GM21381 (cell line): Measurements from ENCODE around the gene TPP1.
A peak's percentile ranks its signal among the peaks of the same experiment; 100 is the strongest.

ENCODE experiments used
- ATAC-seq: cut with Tn5 transposase; IDR thresholded peaks from one replicate; pipeline ENCODE4 v1.9.1; 2021; ENCODE audit warnings: mild to moderate bottlenecking, moderate library complexity; ENCODE audit not compliant: unreplicated experiment

Gene TPP1

GRCh38 chr11:6629573-6629891, 10.3 kb upstream of the TPP1 start:
- ATAC-seq = no peak

- no peak for ATAC-seq
These were observed 9.3 kb upstream of the TPP1 start for GRCh38 chr11:6628526-6628925.

GRCh38 chr11:6627762-6628241, 8.6 kb upstream of the TPP1 start:
- peak; percentile 56 for ATAC-seq

- ATAC-seq = no peak
These were observed 7.9 kb upstream of the TPP1 start for GRCh38 chr11:6626971-6627761.

- ATAC-seq = no peak
These were observed 6.7 kb upstream of the TPP1 start for GRCh38 chr11:6625832-6626420.

GRCh38 chr11:6625156-6625831, 6.1 kb upstream of the TPP1 start:
- no peak for ATAC-seq

GRCh38 chr11:6623391-6624363, 4.5 kb upstream of the TPP1 start:
- no peak for ATAC-seq

GRCh38 chr11:6622261-6623171, 3.3 kb upstream of the TPP1 start:
- ATAC-seq = no peak

- ATAC-seq = no peak
These were observed 2.5 kb upstream of the TPP1 start for GRCh38 chr11:6621711-6622211.

GRCh38 chr11:6620636-6621035, 1.4 kb upstream of the TPP1 start:
- ATAC-seq = no peak

GRCh38 chr11:6618117-6619003, 862 bp downstream of the TPP1 start:
- peak; percentile 15 for ATAC-seq

- ATAC-seq = no peak
These were observed 1.9 kb downstream of the TPP1 start for GRCh38 chr11:6617315-6617781.

GRCh38 chr11:6616596-6617250, 2.5 kb downstream of the TPP1 start:
- no peak for ATAC-seq

- ATAC-seq = no peak
These were observed 3.2 kb downstream of the TPP1 start for GRCh38 chr11:6615882-6616585.

- no peak for ATAC-seq
These were observed 4.2 kb downstream of the TPP1 start for GRCh38 chr11:6615046-6615445.

- ATAC-seq = no peak
These were observed 4.8 kb downstream of the TPP1 start for GRCh38 chr11:6614446-6614845.

GRCh38 chr11:6613496-6613895, 5.7 kb downstream of the TPP1 start:
- no peak for ATAC-seq
